NK-92 treated with Interleukin-12 subunit alpha and Interleukin-12 subunit beta, amount 100 ng/mL, for 24 hours (cell line): Measurements from ENCODE around the gene NUDCD3.

Source experiments
- DNase-seq: peaks from one replicate; lab custom pipeline; 2025; lab: John Stamatoyannopoulos, UW

NUDCD3 gene

GRCh38 chr7:44382459-44383265 lies 107.8 kb downstream of the NUDCD3 start:
- no peak for DNase-seq

- no peak for DNase-seq
Observed at GRCh38 chr7:44381494-44382220, 108.8 kb downstream of the NUDCD3 start.

DNA sequence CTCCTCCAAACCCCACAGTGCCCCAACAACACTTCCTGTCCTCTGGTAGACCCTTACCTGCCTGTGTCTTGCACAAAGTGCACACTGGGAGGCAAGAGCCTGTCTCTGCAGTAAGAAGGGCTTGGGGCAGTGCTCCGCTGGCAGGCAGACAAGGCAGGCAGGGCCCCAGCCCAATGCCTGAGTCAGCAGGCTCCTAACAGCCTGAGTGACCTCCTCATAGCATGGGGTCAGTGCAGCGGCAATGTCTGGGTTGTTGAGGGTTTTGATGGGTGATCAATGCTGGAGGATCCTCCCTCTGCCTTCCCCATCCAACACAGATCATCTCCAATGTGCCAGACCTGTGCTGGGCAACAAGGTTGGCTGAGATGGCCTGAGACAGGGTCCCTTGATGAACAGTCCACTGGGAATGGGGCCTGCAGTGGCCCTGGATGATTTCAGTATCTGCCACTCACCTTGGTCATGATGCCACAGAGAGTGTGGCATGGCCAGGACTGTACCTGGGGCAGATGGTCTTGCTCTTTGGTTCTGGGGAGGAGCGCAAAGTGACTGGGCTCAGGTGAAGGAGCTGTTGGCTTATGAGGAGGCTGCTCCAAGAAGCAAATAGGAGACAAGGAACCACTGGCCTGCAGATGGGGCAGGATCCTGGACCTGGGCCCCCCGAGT lies 109.5 kb downstream of the NUDCD3 start:
- DNase-seq, result no peak

GRCh38 chr7:44380189-44380830 lies 110.1 kb downstream of the NUDCD3 start:
- no peak for DNase-seq

GRCh38 chr7:44379366-44380188 lies 110.9 kb downstream of the NUDCD3 start:
- no peak for DNase-seq

GRCh38 chr7:44378744-44379143 lies 111.7 kb downstream of the NUDCD3 start:
- DNase-seq, result no peak

DNA sequence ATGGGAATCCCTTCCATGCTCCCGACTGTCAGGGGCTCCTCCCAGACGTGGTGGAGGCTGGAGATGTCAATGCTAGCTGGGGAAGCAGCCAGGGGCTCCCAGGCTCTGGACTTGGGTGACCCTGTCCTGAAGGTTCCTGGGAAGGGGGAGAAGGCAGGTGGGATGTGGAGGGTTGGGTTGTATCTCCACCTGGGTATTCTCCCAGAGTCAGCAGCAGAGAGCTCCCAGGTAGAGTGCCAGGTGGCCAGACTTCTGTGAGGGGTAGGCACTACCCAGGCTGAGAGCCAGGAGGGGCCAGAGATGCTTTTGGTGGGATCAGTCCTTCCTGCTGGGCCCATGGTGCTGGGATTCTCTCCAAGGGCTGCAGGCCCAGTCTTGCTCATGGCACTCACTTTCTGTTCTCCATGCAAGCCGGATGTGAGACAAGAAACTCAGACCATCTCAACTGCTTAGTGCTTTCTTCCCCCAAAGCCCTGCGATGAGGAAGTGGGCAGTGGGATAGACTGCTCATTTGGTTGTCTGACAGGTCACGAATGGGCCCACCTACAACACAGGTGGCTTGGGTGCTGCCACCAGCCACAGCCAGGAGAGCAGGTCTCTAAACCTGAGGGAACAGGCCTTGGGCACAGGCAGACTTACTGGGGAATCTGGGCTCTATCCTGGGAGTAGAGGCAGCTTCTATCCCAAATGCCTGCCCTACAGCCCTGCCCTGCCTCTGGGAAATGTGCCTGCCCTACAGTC lies 112.6 kb downstream of the NUDCD3 start:
- no peak for DNase-seq

DNA sequence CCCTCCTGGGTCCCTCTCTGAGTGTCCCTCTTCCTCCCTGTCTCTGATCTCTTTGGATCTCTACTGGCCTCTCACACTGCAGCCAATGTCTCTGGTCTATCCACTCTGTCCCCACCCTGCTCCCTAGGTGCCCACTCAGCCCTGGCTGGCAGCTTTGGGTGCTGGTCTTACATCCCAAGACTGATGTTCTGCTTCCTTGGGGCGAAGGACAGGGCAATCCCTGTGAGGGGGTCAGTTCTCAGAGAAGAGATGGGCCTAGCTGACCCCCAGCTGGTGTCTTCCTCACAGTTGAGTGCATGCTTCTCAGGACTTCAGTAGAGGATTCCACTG lies 113.4 kb downstream of the NUDCD3 start:
- no peak for DNase-seq

DNA sequence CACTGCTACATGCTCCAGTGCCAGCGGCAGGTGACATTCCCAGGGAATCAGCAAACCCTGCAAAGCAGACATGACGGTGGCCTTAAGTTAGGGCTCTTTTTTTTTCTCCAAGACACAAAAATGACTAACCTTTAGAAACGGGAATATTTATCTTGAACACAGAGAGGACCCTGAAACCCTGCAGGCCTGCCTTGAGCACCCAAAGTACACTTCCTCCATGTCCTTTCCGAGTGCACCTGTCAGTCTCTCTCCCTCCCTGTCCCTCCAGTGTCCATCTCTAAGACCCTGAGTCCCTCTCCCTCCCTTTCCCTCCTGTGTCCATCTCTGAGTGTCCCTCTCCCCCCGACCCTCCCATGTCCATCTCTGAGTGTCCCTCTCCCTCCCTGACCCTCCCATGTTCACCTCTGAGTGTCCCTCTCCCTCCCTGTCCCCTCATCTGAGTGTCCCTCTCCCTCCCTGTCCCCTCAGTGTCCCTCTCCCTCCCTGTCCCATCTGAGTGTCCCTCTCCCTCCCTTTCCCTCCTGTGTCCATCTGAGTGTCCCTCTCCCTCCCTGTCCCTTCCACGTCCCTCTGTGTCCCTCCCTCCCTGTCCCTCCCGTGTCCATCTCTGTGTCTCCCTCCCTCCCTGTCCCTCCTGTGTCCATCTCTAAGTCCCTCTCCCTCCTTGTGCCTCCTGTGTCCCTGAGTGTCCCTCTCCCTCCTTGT lies 113.9 kb downstream of the NUDCD3 start:
- no peak for DNase-seq

DNA sequence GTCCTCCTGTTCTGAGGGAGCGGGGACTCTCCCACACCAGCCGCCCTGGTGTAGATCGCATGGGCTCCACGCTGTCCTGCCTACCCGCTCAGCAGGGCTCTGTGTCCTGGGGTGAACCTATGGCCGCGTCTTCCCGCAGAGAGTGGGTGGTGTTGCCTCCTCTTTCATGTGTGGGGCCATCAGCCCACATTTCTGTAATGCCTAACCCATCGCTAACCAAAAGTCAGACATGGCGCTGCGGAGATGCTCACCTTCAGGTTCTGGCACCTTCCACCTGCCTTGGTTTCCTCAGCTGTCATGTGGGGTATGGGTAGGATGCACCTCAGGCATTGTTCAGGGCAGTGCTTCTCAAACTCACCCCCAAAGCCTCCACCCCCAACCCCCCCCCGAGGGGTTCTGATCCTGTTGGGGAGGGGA lies 114.5 kb downstream of the NUDCD3 start:
- no peak for DNase-seq

GRCh38 chr7:44375236-44375699 lies 115.2 kb downstream of the NUDCD3 start:
- no peak for DNase-seq

GRCh38 chr7:44374007-44374763 lies 116.3 kb downstream of the NUDCD3 start:
- DNase-seq, result no peak

- no peak for DNase-seq
Observed at GRCh38 chr7:44373418-44373740, 117.1 kb downstream of the NUDCD3 start.

GRCh38 chr7:44372560-44373417 lies 117.7 kb downstream of the NUDCD3 start:
- DNase-seq, result no peak

GRCh38 chr7:44368885-44369284 lies 121.6 kb downstream of the NUDCD3 start:
- no peak for DNase-seq

GRCh38 chr7:44368455-44368854 lies 122.0 kb downstream of the NUDCD3 start:
- no peak for DNase-seq

DNA sequence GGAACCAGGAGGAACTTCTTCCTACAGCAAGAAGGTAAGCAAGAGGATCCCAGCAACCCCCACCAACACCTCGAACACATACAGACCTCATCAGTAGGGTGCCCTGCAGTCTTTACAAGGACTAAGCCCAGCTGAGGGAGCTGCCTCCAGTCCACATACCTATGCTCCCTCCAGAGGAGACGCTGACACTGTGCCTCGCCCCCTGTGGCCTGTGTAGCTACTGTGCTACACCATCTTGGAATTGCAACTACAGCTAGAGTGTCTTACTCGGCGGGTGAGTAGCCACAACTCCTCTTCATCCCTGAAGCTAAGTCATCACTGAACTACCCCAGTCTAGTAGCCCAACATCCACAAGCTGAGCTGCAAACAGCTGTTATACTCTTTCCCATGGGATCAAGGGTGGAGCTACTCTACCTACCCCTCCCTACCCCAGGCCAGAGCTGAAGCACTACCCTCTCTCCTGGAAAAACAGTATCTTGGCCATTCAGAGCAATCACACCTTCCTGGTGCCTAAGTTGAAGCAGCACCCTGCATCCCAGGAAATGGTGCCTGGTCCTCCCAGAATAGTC lies 122.9 kb downstream of the NUDCD3 start:
- no peak for DNase-seq

DNA sequence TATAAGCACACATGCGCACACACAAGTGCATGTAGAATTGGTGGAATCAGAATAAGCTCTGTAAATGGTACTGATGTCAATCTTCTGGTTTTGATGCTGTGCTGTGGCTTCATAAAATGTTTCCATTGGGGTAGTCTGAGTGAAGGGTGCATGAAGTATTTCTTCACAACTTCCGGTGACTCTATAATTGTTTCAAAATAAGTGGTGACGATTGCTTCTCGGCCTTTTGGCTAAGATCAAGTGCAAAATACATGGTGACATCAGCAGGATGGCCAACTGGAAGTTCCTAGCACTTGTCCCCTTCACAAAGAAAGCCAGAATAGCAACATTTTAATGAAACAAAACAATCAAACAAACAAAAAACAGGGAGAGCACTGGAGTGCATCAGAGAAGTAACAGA lies 123.5 kb downstream of the NUDCD3 start:
- DNase-seq, result no peak
